Hematopoietic multipotent progenitor cell treated with erythropoietin and hydrocortisone succinate and interleukin-3 and kit ligand, for 6 days (in vitro differentiated cells): ENCODE data around the gene NUDT13.
"Not testable (repeated sequence)": the region's sequence is repeated elsewhere in the genome, so short reads cannot be mapped to it uniquely, and the experiment has no call there.

Experiments
- DNase-seq: peaks from one replicate; pipeline ENCODE4 v3.0.0-alpha.2; 2015

Gene NUDT13

DNA sequence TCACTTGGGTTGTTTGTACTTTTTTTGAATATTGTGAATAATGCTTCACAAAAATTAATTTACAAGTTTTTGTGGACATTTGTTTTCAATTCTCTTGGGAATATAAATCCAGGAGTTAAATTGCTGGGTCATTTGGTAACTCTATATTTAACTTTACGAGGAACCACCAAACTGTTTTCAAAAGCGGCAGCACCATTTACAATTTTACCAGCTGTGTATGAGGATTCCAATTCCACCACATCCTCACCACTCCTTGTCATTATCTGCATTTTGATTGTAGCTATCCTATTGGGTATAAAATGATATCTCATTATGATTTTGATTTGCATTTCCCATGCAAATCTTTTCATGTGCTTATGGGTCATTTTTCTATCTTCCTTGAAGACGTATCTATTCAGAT is 4.0 kb upstream of the NUDT13 start:
- DNase-seq, result no peak

DNA sequence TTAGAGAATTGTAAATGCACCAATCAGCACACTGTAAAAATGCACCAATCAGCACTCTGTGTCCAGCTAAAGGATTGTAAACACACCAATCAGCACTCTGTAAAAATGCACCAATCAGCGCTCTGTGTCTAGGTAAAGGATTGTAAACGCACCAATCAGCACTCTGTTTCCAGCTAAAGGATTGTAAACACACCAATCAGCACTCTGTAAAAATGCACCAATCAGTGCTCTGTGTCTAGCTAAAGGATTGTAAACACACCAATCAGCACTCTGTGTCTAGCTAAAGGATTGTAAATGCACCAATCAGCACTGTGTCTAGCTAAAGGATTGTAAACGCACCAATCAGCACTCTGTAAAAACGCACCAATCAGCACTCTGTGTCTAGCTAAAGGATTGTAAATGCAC is 1.0 kb upstream of the NUDT13 start:
- DNase-seq, result not testable (repeated sequence)

DNA sequence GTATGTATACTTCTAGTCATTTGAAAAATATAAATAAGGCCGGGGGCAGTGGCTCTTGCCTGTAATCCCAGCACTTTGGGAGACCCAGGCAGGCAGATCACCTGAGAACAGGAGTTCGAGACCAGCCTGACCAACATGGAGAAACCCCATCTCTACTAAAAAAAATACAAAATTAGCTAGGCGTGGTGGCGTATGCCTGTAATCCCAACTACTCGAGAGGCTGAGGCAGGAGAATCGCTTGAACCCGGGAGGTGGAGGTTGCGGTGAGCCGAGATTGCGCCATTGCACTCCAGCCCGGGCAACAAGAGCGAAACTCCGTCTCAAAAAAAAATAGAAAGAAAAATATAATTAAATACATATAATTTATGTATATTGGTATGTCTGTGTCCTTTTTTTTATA is 1.8 kb downstream of the NUDT13 start:
- not testable (repeated sequence) for DNase-seq

DNA sequence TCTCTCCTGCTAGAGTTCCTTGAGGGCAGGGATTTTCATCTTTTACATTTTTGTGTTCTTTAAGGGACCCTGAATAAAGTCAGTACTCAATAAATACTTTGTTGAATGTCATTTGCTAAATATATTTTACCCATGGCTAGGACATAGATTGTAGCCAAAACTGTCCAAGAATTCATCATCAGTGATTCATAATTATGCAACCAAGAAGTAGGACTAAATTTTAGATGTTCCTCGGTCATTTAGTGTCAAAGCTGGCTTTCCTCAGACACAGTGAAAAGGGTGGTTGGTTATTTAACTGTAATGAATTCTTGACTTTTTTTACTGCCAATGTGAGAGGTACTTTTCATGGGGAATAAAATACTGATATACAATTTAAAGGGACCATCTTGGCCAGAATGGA is 3.3 kb downstream of the NUDT13 start:
- DNase-seq, result no peak

DNA sequence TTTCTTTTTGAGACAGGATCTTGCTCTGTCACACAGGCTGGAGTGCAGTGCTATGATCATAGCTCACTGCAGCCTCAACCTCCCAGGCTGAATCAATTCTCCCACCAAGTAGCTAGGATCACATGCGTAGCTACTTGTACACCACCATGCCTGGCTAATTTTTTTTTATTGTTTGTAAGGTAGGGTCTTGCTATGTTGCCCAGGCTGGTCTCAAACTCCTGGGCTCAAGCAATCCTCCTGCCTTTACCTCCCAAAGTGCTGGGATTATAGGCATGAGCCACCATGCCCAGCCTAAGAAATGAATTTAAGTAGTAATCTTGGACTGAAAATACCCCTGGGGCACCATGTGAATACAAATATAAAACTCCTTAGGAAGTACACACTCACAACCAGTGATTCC is 5.8 kb downstream of the NUDT13 start:
- no peak for DNase-seq

DNA sequence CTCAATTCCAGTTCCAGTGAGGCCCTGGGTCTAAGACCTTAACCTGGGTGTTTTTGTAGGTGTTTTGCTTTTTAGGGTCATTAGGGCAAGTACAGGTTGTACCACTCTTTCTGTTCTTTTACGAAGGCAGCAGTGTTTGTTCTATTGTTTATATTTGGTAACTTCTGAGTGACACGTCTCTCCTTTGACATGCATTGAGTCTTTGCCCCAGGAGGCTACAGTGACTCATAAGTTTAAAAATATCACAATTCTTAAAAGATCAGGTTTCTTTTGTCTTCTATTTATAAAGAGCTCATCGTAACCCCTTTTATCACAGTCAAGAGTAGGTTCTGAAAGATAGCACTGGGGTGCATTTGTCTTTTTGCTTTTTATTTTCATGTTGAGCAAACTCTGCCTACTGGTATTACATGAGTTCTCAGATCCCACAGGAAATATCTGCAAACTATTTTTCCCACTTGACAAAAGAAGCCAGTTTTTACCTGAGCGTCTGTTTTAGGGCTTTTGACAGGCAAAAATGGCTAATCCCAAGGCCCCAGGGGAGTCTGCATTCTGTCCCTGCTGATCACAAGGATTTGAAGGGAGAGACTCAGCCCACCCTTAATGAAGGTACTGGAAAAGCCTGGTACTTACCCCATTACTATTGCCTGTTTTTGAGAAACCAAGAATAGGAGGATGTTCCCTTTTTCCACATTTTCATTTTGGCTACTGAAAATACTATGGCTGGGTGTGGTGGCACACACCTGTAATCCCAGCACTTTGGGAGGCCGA is 7.9 kb downstream of the NUDT13 start:
- no peak for DNase-seq

DNA sequence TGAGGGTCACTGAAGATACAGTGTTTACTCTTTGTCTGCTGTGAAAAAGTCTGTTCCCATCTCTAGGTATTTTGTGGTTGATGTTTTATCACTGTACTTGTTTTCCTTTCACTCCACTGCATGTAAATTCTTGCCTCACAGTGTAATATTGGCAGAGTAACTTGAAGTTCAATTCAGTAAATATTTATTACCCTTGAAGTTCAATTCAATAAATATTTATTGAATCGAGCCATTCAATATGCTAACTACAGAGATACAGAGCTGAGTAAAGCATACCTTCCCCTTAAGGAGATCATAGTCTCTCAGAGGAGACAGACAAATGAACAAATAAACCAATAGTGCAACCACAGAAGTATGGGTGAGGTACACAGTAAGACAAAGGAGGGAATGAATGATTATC is 9.2 kb downstream of the NUDT13 start:
- DNase-seq, result no peak

DNA sequence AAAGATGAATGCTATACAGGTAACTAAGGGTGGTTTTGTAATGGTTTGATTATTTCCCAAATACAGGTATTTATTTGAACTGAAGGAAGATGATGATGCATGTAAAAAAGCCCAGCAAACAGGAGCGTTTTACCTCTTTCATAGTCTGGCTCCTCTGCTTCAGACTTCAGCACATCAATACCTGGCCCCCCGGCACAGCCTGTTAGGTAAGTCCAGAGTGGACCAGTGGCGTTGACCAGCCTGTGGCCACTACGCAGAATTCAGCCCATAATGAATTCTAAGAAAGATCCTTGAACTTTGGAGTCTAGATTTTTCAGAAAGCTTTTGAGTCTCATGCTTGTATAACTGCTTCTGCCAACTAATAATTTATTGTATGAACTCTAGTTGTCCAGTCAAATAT is 9.7 kb downstream of the NUDT13 start:
- DNase-seq, result no peak

DNA sequence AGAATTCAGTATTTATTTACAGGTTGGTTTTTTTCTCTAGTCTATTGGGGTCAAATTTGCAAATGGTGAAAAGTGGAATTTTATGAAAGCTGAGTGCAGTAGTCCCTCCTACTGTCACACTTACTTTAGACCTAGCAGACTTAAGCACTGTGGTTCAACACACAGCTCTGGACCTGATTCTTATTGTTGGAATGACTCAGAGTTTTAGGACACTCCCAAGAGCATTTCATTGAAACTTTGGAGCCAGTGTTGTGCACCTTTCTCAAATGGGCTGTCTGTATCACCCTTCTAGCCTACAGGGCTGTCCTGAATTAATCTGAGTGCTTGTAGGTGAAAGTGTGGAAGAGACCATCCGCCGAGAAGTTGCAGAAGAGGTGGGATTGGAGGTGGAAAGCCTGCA is 16.1 kb downstream of the NUDT13 start:
- no peak for DNase-seq

DNA sequence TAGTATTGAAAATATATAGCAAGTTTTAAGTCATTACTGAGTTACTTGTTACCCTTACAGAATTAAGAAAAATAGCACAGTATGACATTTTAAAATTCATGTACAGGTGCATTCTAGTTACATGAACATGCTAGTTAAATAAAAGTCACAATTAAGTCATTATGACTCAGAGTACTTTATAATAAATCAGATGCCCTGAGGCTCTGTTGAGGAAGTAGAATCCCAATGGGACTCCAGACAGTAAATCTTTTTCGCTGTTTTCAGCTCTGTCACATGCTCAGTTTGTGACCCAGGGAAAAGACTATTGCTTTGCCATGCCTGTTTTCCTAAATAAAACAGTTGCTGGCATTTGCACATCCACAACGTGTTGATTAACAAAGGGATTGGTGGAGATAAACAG is 21.0 kb downstream of the NUDT13 start:
- DNase-seq, result no peak

DNA sequence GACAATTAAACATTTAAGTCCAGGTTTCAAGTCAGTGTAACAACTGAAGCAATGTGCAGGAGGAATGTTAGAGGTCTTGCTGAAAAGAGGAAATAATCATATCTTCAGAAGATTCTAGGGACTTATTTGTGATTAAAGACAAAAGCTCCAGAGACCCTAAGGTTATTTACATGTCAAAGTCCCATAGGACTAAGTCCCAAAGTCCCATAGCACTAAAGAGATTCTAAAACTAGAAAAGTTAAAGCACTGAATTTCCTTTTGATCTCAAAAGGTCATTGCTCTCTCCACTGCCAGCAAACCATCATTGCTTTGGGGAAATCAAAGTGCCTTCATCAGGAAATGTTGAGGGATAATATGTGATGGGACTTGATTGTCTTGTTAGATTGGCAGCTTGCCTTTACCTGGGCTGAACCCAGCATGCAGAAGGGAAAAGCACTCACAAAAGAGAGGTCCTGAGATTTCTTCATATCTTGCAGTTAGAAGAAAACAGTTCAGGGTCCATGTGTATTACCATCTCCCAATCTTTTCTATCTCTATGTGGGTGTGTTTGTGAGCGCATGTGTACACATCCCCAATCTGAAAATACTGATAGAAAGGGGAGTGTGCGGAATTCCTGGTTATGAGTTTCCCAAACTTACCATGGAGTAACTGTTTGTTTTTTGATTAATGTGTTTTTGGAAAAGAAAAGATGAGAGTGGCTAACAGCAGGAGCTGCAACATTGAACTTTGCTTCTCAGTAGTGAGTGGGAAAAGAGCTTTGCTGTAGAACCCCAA is 21.8 kb downstream of the NUDT13 start:
- no peak for DNase-seq

DNA sequence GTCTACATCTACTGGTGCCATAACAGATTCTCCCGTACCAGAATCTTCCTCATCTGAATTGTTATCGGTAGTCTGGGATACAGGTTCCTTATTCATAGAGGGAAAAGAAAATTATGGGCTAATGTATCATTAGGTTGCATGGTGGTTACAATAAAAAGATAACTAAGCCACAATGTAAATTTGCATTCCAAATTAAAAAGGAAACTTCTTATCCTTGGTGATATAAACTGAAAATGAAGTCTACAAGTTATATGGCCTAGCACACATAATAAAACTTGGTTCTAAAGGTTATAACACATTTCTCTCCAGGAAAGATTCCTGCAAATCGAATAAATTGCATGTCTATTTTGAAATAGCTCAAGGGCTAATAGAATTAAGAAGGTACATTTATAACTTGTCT is 24.5 kb downstream of the NUDT13 start:
- DNase-seq, result no peak

DNA sequence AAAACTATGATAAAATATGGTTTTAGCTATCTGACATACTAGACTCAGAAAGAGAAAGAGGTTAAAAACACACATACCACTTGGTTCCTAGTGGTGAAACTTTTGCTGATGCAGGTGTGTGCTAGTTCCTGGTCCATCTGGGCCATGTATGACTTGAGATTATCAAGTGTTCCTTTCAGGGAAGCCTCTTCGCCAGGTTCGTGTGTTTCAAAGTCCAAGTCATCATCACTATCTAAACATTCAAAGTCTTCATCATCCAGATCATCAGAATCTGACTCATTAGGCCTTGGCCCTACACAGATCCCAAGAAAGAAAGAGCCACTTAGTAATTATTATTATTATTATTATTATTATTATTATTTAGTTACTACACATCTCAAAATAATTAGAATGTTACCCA is 26.4 kb downstream of the NUDT13 start:
- DNase-seq, result no peak

DNA sequence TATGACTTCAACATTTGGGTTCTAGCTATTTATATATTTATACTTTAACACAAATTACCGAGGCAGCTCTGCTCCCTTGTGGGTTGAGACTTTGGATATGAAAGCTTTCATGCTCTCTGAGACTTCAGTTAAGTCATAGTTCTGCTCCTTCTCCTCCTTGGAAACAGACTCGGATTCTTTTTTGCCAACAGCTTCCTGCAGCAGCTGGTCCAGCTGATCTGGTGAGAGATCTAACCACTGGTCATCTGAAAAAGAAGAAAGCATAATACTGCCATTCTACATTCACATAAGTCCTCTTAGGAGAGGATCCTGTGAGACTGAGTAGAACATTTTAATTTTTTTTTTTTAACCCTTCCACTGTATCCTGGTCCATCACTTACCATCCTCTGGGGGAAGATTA is 29.0 kb downstream of the NUDT13 start:
- no peak for DNase-seq

DNA sequence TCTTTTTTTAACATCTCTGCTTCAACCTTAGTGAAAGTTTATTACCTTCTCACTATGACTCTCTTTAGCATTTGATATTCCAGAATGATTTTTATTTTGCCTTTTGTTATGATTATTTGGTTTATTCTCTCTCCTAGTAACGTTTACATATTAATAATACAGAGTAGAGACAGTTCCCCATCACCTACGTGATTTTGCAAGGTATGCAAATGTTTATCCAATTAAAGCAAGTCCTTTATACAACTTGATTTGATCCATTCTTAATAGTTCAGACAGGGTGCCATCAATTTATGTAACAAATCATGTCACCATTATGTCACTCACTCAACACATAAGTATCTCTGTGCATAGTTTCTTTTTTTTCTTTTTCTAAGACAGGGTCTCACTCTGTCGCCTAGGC is 31.3 kb downstream of the NUDT13 start:
- no peak for DNase-seq

DNA sequence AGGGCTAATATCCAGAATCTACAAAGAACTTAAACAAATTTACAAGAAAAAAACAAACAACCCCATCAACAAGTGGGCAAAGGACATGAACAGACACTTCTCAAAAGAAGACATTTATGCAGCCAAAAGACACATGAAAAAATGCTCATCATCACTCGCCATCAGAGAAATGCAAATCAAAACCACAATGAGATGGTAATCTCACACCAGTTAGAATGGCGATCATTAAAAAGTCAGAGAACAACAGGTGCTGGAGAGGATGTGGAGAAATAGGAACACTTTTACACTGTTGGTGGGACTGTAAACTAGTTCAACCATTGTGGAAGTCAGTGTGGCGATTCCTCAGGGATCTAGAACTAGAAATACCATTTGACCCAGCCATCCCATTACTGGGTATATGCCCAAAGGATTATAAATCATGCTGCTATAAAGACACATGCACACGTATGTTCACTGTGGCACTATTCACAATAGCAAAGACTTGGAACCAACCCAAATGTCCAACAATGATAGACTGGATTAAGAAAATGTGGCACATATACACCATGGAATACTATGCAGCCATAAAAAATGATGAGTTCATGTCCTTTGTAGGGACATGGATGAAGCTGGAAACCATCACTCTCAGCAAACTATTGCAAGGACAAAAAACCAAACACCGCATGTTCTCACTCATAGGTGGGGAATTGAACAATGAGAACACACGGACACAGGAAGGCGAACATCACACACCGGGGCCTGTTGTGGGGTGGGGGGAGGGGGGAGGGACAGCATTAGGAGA is 40.6 kb downstream of the NUDT13 start:
- DNase-seq, result not testable (repeated sequence)

DNA sequence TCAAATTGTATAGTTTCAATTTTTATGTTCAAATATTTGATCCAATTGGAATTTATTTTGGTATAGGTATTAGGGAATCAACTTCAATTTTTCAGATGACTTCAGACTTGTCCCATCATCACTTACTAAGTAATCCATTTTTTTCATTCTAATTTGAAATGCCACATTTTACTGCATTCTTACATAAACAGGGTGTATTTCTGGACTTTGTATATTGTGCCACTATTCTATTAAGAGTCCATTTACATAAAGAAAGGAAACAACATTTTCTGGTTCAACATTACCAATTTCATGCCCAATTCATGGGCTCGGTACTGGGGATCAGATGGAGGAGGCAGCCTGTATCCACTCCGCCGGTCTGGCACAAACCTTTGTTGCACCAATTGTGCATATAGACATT is 41.8 kb downstream of the NUDT13 start:
- DNase-seq, result no peak

DNA sequence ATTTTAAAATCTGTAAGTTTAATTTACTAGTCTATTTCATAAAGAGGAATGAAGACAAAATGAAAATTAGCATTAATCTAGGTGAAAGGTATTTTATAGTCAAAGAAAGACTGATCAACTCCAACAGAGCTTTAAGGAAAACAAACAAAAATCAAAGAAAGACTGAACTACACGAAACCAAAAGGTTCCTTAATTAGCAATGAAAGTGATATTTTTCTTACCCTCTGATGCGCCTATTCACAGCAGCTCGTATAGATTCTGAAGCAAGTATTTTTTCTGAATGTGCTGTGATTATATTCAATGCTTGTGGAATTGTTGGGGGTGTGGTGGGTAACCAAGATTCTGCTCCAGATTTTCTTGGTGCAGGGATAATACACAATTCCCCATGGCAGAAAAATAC is 45.8 kb downstream of the NUDT13 start:
- DNase-seq, result no peak

DNA sequence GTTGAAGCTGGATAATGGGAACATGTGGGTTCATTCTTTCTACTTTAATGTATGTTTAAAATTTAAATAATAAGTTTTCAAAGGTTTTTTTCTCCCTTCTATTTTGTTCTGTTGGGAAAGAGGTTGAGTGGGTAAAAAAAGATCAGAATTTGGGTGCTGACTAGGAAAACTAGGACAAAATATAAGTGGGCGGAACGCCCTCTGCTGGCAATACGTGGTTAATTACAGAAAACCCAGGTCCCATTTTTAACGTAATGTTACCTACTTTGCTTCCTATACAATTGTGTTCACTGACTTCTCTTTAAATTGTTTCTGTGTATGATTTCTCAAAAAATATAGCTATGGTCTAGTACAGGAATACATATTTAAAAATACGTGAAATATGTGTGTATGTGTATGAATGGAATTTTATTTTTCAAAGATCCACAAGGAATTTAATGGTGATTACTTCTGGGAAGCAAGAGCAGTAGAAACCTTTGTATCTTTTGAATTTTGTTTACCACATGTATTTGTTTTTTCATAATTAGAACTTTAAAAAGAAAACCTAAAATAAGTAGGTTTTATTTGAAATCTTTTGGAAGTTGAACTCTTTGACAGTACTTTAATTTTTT is 48.9 kb downstream of the NUDT13 start:
- DNase-seq, result peak; percentile 81

DNA sequence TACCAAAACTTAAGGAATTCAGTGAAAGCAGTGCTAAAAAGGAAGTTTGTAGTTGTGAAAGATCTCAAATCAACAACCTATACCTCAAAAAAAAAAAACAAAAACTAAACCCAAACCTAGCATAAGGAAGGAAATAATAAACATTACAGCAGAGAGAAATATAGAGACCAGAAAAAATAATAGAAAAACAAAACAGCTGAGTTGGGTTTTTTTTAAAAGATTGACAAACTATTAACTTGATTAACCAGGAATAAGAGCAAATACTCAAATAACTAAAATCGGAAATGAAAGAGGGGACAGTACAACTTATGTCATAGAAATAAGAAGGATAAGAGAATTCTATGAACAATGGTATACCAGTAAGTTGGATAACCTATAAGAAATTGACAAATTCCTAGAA is 50.8 kb downstream of the NUDT13 start:
- no peak for DNase-seq

DNA sequence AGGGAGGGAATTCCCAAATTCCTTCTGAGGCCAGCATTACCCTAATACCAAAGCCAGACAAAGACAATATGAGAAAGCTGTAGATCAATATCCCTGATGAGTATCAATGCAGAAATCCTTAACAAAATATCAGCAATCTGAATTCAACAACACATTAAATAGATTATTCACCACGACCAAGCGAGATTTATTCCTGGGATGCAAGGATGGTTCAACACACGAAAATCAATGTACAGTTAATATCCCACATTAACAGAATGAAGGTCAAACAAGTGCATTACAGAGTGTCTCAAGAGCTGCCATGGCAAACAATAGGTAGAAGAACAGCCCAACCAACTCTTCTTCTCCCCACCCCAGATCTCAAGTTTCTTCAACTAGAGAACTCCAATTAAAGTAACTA is 51.4 kb downstream of the NUDT13 start:
- no peak for DNase-seq

DNA sequence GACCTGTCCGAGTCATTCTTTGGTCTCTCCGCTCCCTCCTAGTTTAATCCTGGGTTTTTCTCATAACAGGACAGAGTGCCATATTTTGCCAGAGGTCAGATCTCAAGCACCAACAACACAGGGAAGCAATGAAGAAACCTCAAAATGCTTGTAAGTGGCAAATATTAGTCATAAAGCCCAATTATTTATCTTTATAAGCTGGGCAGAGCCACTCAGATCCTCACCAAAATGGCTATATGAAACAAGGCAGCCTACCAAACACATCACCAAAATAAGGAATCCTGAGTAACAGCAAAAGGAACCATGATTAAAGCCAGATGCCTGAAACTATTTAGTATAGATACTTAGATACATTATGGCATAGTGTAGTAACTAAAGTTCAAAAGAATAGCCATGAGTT is 52.8 kb downstream of the NUDT13 start:
- no peak for DNase-seq

DNA sequence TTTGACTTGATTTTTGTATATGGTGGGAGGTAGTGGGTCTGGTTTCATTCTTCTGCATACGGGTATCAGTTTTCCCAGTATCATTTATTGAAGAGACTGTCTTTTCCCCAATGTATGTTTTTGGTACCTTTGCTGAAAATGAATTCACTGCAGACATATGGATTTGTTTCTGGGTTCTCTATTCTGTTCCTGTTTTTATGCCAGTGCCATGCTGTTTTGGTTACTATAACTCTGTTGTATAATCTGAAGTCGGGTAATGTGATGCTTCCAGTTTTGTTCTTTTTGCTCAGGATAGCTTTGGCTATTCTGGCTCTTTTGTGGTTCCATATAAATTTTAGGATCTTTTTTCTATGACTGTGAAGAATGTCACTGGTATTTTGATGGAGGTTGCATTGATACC is 56.7 kb downstream of the NUDT13 start:
- no peak for DNase-seq

DNA sequence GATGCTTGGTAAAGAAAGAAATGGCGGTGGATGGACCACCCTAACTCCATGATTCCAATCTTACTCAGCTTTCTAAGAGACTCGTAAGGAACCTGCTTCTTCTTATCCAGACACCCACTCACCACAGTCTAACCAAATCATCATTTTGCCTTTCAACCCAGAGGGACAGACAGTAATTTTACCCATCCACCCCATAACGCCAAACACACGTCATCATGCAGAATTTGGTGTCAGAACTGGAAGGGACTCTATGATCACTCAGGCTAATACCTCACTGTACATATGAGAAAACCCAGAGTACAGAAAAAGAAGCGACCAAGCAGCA is 57.2 kb downstream of the NUDT13 start:
- DNase-seq, result no peak
